ENCODE results near the gene PRSS1.

GRCh38 chr7:142746264-142746663 lies 3.0 kb upstream of the PRSS1 start:
- TF ChIP-seq CTCF (conservative IDR thresholded peaks at IDR 0.05; ENCODE audit: low read depth, low read length) (no peak), EZH2 (IDR thresholded peaks at IDR 0.05; ENCODE audit: borderline replicate concordance, low read depth, low read length, poor library complexity, severe bottlenecking) (no peak)

All from A673 (cell line).